Lower lobe of right lung (tissue), 2 donors: Measurements from ENCODE around the gene HCN3. TPM values are rescaled to one million over a fixed set of nuclear protein-coding genes. Genes with fewer than 3 reads are reported as not detected.

Experiments used
- ATAC-seq, 2 donors: fragments of 200-7000 bp; cut with Tn5 transposase; one replicate each; pipeline ENCODE4 v1.9.1; 2020 to 2022; ENCODE audit warnings: mild to moderate bottlenecking in 2 of 2, moderate library complexity in 2 of 2
- DNase-seq: peaks from one replicate; pipeline ENCODE4 v3.0.0-alpha.2; 2020
- H3K27ac ChIP-seq: fragments of 200-600 bp; one replicate; pipeline ENCODE4 v1.8.0; 2022
- H3K27me3 ChIP-seq: fragments of 200-600 bp; one replicate; pipeline ENCODE4 v1.8.0; 2022; ENCODE audit warnings: low read depth
- H3K36me3 ChIP-seq: fragments of 200-600 bp; one replicate; pipeline ENCODE4 v1.8.0; 2022; ENCODE audit warnings: mild to moderate bottlenecking
- H3K4me1 ChIP-seq: fragments of 200-600 bp; one replicate; pipeline ENCODE4 v1.8.0; 2022
- H3K4me3 ChIP-seq: fragments of 200-600 bp; one replicate; pipeline ENCODE4 v1.8.0; 2022; ENCODE audit warnings: mild to moderate bottlenecking
- H3K9me3 ChIP-seq: fragments of 200-600 bp; one replicate; pipeline ENCODE4 v1.8.0; 2022
- CTCF ChIP-seq: fragments of 200-600 bp; IDR thresholded peaks from one replicate; pipeline ENCODE4 v1.8.0; 2022; ENCODE audit warnings: antibody characterized with exemption, mild to moderate bottlenecking
- intact Hi-C: fragments of 100-400 bp; cut with DNase I; formaldehyde crosslinking; loops from one replicate; pipeline ENCODE4 v1.11.0; 2022
- total RNA-seq: library from RNA; stranded (reverse); fragmentation: NEBNext Ultra II Directional; extraction: Animal tissue kit (Norgen Biotek cat#: 25700); gene quantifications from one replicate; pipeline ENCODE4 v1.2.1, GENCODE V29; 2021
- donor health status: DM: no; HTN: yes; CAD: no; lungs with severe emphysema.

The HCN3 gene
- total RNA-seq, 1 donor from 2014 or later = 4.2 TPM

DNA sequence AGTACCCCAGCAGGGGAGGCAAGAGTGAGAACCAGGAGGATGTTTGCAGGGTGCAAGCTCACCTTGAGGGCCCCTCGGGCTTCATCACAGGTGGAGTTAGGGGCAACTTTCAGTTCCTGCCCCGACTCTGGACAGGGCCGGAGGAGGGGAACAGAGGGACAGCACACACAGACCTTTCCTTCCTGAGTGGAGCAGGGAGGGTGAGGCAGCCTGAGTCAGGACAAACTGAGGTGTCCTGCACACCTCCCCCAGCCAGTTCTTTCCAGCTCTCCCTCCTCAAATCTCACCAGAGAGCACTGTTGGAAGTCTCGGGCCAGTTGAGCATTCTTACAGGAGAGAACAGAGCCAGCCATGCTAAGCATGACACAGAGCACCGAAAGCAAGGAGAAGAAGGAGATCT lies 23.5 kb upstream of the HCN3 start:
- ATAC-seq = no peak
- Histone ChIP-seq H3K27ac (peak overlapping the region; percentile 11), H3K4me1 (peaks cover 34% of the 10 kb centered on the region), H3K27me3 (no peaks in the 10 kb centered on the region), H3K36me3 (peaks cover 22% of the 10 kb centered on the region), H3K4me3 (peak overlapping the region; percentile 82), H3K9me3 (no peaks in the 10 kb centered on the region)
- intact Hi-C loops = no loop called here
- no peak for DNase-seq
- TF ChIP-seq CTCF = no peak

GRCh38 chr1:155254228-155254713 lies 23.0 kb upstream of the HCN3 start:
- H3K4me1 ChIP-seq = peaks cover 34% of the 10 kb centered on the region
- ATAC-seq (no peak), DNase-seq (no peak)
- no peaks in the 10 kb centered on the region for H3K27me3 ChIP-seq
- no peaks in the 10 kb centered on the region for H3K9me3 ChIP-seq
- TF ChIP-seq CTCF = no peak
- H3K36me3 ChIP-seq = peaks cover 27% of the 10 kb centered on the region
- H3K4me3 ChIP-seq = peak overlapping the region; percentile 82
- peak overlapping the region; percentile 96 for H3K27ac ChIP-seq
- intact Hi-C loops = no loop called here

GRCh38 chr1:155254714-155255242 lies 22.5 kb upstream of the HCN3 start:
- H3K9me3 ChIP-seq = no peaks in the 10 kb centered on the region
- peaks cover 31% of the 10 kb centered on the region for H3K36me3 ChIP-seq
- peak overlapping the region; percentile 82 for H3K4me3 ChIP-seq
- ATAC-seq = peak; percentile 7 to 15
- TF ChIP-seq CTCF = no peak
- H3K4me1 ChIP-seq = peaks cover 34% of the 10 kb centered on the region
- H3K27ac ChIP-seq = peak overlapping the region; percentile 96
- H3K27me3 ChIP-seq = no peaks in the 10 kb centered on the region
- intact Hi-C loops = no loop called here
- DNase-seq = no peak

DNA sequence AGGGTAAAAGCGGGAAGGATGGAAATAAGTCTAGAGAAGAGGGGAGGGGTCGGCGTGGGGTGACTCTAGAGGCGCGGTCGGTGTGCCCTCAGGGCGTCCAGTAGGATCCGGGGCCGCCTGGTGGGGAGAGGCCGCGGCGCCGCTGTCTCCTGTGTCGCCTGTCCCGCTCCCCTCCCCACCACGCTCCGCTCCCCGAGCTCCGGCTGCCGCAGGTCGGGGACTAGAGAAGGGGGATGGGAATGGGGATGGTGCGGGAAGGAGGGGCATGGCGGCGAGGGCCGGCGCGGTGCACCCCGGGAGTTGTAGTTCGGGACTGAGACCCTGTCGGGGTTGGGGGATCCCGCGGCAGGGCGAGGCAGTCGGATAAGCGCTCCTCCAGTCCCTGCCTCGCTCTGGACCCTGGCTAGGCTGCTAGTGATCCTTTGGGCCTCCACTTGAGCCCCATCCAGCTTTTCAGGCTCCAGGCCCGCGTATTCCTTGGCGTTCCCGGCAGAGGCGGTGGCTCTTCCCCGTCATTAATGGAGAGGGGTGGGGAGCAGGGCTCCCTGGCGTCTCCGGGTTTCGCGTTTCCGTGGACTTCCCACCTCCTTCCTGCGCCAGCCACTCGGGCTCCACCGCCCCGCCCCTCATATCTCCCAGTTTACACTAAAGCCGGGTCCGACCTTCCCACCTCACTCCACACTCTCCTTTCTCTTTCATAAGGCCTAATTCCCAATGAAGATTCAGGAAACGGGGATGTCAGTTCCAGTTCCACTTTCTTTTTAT lies 21.8 kb upstream of the HCN3 start, which contains the start of gene ENTREP3:
Gene ENTREP3, minus strand, starts transcription at position 241 of the 765 bp plus-strand sequence. CDS start 606 bp downstream, outside the sequence.
- Histone ChIP-seq H3K4me3 (peak within 1 kb of the TSS; percentile 82), H3K27ac (peak within 1 kb of the TSS; percentile 96), H3K36me3 (peaks cover 37% of the 10 kb centered on the region), H3K27me3 (no peaks in the 10 kb centered on the region), H3K9me3 (no peaks in the 10 kb centered on the region), H3K4me1 (peaks cover 30% of the 10 kb centered on the region)
- intact Hi-C loops = no loop called here
- ATAC-seq (peak; percentile 92 to 95), DNase-seq (peak; percentile 92)
- TF ChIP-seq CTCF = peak; percentile 11

DNA sequence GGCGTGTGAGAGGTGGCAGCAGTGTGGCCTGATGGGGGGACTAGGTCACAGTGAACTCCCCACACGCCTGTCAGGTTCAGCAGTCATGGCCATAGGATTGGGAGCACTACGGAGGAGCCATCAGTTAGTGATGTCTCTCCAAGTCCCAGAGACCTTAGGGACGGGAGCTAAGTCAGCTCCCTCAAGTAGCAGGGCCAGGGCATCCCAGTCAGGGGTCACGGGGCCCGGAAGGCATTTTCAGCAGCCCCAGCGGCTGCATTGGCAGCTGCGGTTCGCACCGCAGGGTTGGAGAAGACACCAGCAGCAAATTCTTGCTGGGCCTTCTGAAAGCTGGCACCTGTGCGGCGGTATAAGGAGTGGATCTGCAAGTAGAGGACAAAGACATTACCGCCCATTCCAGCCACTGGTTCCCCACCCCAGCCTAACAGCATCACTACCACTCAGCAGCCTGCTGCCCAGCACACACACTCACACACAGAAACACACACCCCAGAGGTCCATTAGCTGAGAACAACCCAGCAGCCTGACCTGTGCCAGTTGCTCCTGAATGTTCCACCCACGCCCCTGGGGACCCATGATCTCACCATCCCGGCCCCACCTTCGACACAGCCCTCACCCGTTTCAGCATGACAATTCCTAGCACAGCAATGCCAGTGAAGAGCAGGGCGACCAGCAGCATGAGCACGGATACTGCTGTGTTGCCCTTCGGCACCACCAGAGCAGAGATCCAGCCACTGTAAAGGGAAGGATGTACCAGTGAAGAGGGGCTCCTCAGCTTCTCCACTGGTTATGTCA lies 21.0 kb upstream of the HCN3 start:
- Histone ChIP-seq H3K4me3 (peak overlapping the region; percentile 82), H3K27ac (peak overlapping the region; percentile 96), H3K36me3 (peaks cover 37% of the 10 kb centered on the region), H3K9me3 (no peaks in the 10 kb centered on the region), H3K4me1 (peaks cover 31% of the 10 kb centered on the region), H3K27me3 (no peaks in the 10 kb centered on the region)
- intact Hi-C loops = no loop called here
- no peak for TF ChIP-seq CTCF
- ATAC-seq (peak; percentile 4 to 15), DNase-seq (no peak)
